ENCODE measurements around the gene TMEM178B.
"Not testable (repeated sequence)": the region's sequence is repeated elsewhere in the genome, so short reads cannot be mapped to it uniquely, and the experiment has no call there.

The TMEM178B gene

GRCh38 chr7:141074162-141074991, 513 bp downstream of the TMEM178B start:
- no peak for DNase-seq (ENCODE audit: low read depth)

GRCh38 chr7:141074997-141075396, 1.1 kb downstream of the TMEM178B start:
- no peak for DNase-seq (ENCODE audit: low read depth)

GRCh38 chr7:141076377-141076776, 2.5 kb downstream of the TMEM178B start:
- no peak for DNase-seq (ENCODE audit: low read depth)

GRCh38 chr7:141079219-141079618, 5.4 kb downstream of the TMEM178B start:
- DNase-seq (ENCODE audit: low read depth), result no peak

- not testable (repeated sequence) for DNase-seq (ENCODE audit: low read depth)
These were observed 15.6 kb downstream of the TMEM178B start for GRCh38 chr7:141089490-141089889.

- no peak for DNase-seq (ENCODE audit: low read depth)
These were observed 20.6 kb downstream of the TMEM178B start for GRCh38 chr7:141094336-141095070.

GRCh38 chr7:141097430-141097829, 23.6 kb downstream of the TMEM178B start:
- no peak for DNase-seq (ENCODE audit: low read depth)

GRCh38 chr7:141102436-141102835, 28.6 kb downstream of the TMEM178B start:
- DNase-seq (ENCODE audit: low read depth), result no peak

GRCh38 chr7:141103847-141104429, 30.1 kb downstream of the TMEM178B start:
- DNase-seq (ENCODE audit: low read depth), result no peak

- DNase-seq (ENCODE audit: low read depth), result no peak
These were observed 39.3 kb downstream of the TMEM178B start for GRCh38 chr7:141113131-141113530.

GRCh38 chr7:141114029-141114664, 40.3 kb downstream of the TMEM178B start:
- no peak for DNase-seq (ENCODE audit: low read depth)

- DNase-seq (ENCODE audit: low read depth), result no peak
These were observed 42.1 kb downstream of the TMEM178B start for GRCh38 chr7:141115965-141116364.

GRCh38 chr7:141116661-141117060, 42.8 kb downstream of the TMEM178B start:
- not testable (repeated sequence) for DNase-seq (ENCODE audit: low read depth)

- no peak for DNase-seq (ENCODE audit: low read depth)
These were observed 44.9 kb downstream of the TMEM178B start for GRCh38 chr7:141118767-141119166.

GRCh38 chr7:141119187-141119586, 45.3 kb downstream of the TMEM178B start:
- DNase-seq (ENCODE audit: low read depth), result no peak

- DNase-seq (ENCODE audit: low read depth), result no peak
These were observed 48.9 kb downstream of the TMEM178B start for GRCh38 chr7:141122736-141123135.

- no peak for DNase-seq (ENCODE audit: low read depth)
These were observed 49.7 kb downstream of the TMEM178B start for GRCh38 chr7:141123522-141123921.

- no peak for DNase-seq (ENCODE audit: low read depth)
These were observed 52.2 kb downstream of the TMEM178B start for GRCh38 chr7:141126107-141126506.

- no peak for DNase-seq (ENCODE audit: low read depth)
These were observed 54.6 kb downstream of the TMEM178B start for GRCh38 chr7:141128506-141128905.

- no peak for DNase-seq (ENCODE audit: low read depth)
These were observed 55.1 kb downstream of the TMEM178B start for GRCh38 chr7:141128931-141129330.

- DNase-seq (ENCODE audit: low read depth), result no peak
These were observed 58.8 kb downstream of the TMEM178B start for GRCh38 chr7:141132671-141133070.

- DNase-seq (ENCODE audit: low read depth), result no peak
These were observed 59.8 kb downstream of the TMEM178B start for GRCh38 chr7:141133646-141134045.

Measured in stimulated activated CD8-positive, alpha-beta memory T cell treated with anti-CD3 and anti-CD28 coated beads, Interleukin-12 subunit alpha, Interleukin-12 subunit beta, amount 100 ng/mL, for 1 hour (primary cell).